ENCODE data around the gene GAB3. TPM values are rescaled to one million over a fixed set of nuclear protein-coding genes. Genes with fewer than 3 reads are reported as not detected.
"Not testable (repeated sequence)": the region's sequence is repeated elsewhere in the genome, so short reads cannot be mapped to it uniquely, and the experiment has no call there.

The GAB3 gene
- total RNA-seq, 1 experiment from 2014 or later, result 0.72 TPM

DNA sequence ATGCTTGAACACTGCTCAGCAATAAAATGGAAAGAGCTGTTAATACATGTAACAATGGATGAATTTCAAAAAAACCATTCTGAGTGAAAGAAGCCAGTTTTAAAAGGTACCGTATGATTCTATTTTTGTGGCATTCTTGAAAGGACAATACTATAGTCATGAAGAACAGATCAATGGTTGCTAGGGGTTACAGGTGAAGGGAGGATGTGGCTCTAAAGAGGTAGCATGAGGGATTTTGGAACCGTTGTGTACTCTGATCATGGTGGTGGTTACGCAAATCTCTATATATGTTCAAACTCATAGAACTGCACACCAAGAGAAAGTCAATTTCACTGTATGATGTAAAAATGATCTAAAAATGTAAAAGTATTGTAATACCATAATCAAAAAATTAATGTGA is 57.5 kb downstream of the GAB3 start:
- Mint-ChIP-seq H3K9me3 (peaks cover 5% of the 10 kb centered on the region; the same call in 1 of the 2 replicates), H3K27me3 (ENCODE audit: low read depth) (no peaks in the 10 kb centered on the region; the same call in 1 of the 2 replicates), H3K4me3 (no peak overlapping the region), H3K36me3 (no peaks in the 10 kb centered on the region), H3K4me1 (peaks cover 3% of the 10 kb centered on the region; the same call in 1 of the 2 replicates), H3K27ac (no peak overlapping the region)
- no peak for DNase-seq (ENCODE audit: low spot score)
- TF ChIP-seq ZMAT4 (CRISPR knock-in tag; IDR thresholded peaks at IDR 0.05) (no peak), CBFB (CRISPR knock-in tag; IDR thresholded peaks at IDR 0.05; ENCODE audit: low read depth) (no peak), EMX1 (CRISPR knock-in tag; IDR thresholded peaks at IDR 0.05) (no peak), ZNF317 (CRISPR knock-in tag; IDR thresholded peaks at IDR 0.05; ENCODE audit: borderline replicate concordance, low read depth) (no peak), TEAD4 (CRISPR knock-in tag; IDR thresholded peaks at IDR 0.05) (no peak), ATF1 (CRISPR knock-in tag; IDR thresholded peaks at IDR 0.05) (no peak), IRF2 (CRISPR knock-in tag; IDR thresholded peaks at IDR 0.05; ENCODE audit: borderline replicate concordance, low read depth) (no peak), ELF4 (CRISPR knock-in tag; IDR thresholded peaks at IDR 0.05; ENCODE audit: low read depth) (no peak), ZNF121 (CRISPR knock-in tag; IDR thresholded peaks at IDR 0.05) (no peak), OVOL2 (CRISPR knock-in tag; IDR thresholded peaks at IDR 0.05; ENCODE audit: borderline replicate concordance) (no peak), PREB (CRISPR knock-in tag; IDR thresholded peaks at IDR 0.05; ENCODE audit: borderline replicate concordance) (no peak), ZNF232 (CRISPR knock-in tag; IDR thresholded peaks at IDR 0.05) (no peak), ZNF396 (CRISPR knock-in tag; IDR thresholded peaks at IDR 0.05; ENCODE audit: borderline replicate concordance) (no peak)
- TF ChIP-seq, protein P1, sequence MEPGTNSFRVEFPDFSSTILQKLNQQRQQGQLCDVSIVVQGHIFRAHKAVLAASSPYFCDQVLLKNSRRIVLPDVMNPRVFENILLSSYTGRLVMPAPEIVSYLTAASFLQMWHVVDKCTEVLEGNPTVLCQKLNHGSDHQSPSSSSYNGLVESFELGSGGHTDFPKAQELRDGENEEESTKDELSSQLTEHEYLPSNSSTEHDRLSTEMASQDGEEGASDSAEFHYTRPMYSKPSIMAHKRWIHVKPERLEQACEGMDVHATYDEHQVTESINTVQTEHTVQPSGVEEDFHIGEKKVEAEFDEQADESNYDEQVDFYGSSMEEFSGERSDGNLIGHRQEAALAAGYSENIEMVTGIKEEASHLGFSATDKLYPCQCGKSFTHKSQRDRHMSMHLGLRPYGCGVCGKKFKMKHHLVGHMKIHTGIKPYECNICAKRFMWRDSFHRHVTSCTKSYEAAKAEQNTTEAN (CRISPR knock-in tag; IDR thresholded peaks at IDR 0.05), result no peak
- TF ChIP-seq, protein P2, sequence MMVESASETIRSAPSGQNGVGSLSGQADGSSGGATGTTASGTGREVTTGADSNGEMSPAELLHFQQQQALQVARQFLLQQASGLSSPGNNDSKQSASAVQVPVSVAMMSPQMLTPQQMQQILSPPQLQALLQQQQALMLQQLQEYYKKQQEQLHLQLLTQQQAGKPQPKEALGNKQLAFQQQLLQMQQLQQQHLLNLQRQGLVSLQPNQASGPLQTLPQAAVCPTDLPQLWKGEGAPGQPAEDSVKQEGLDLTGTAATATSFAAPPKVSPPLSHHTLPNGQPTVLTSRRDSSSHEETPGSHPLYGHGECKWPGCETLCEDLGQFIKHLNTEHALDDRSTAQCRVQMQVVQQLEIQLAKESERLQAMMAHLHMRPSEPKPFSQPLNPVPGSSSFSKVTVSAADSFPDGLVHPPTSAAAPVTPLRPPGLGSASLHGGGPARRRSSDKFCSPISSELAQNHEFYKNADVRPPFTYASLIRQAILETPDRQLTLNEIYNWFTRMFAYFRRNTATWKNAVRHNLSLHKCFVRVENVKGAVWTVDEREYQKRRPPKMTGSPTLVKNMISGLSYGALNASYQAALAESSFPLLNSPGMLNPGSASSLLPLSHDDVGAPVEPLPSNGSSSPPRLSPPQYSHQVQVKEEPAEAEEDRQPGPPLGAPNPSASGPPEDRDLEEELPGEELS (CRISPR knock-in tag; IDR thresholded peaks at IDR 0.05), result no peak
- POLR2A ChIA-PET, result no interaction called here
- CTCF ChIA-PET, result no interaction called here
- ATAC-seq, result no peak

DNA sequence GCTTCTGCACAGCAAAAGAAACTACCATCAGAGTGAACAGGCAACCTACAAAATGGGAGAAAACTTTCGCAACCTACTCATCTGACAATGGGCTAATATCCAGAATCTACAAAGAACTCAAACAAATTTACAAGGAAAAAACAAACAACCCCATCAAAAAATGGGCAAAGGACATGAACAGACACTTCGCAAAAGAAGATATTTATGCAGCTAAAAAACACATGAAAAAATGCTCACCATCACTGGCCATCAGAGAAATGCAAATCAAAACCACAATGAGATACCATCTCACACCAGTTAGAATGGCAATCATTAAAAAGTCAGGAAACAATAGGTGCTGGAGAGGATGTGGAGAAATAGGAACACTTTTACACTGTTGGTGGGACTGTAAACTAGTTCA is 60.4 kb downstream of the GAB3 start:
- peaks cover 11% of the 10 kb centered on the region; the same call in 1 of the 2 replicates for H3K9me3 Mint-ChIP-seq
- H3K27me3 Mint-ChIP-seq (ENCODE audit: low read depth); H3K4me3 Mint-ChIP-seq; H3K27ac Mint-ChIP-seq; H3K36me3 Mint-ChIP-seq; DNase-seq (ENCODE audit: low spot score); ATAC-seq; CTCF ChIA-PET; H3K4me1 Mint-ChIP-seq; POLR2A ChIA-PET: not testable (repeated sequence)

DNA sequence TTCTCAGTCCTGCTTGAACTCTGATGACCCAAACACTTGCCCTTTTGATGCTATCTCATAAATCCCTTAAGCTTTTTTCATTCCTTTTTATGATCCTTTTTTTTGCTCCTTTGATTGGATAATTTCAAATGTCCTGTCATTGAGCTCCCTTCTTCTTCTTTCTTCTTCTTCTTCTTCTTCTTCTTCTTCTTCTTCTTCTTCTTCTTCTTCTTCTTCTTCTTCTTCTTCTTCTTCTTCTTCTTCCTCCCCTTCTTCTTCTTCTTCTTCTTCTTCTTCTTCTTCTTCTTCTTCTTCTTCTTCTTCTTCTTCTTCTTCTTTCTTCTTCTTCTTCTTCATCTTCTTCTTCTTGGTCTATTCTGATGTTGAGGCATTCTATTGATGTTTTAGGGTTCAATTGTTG is 78.8 kb downstream of the GAB3 start:
- POLR2A ChIA-PET; H3K4me3 Mint-ChIP-seq; H3K27ac Mint-ChIP-seq; DNase-seq (ENCODE audit: low spot score); H3K4me1 Mint-ChIP-seq; H3K27me3 Mint-ChIP-seq (ENCODE audit: low read depth); CTCF ChIA-PET; H3K36me3 Mint-ChIP-seq; ATAC-seq: not testable (repeated sequence)
- H3K9me3 Mint-ChIP-seq, result peaks cover 32% of the 10 kb centered on the region

DNA sequence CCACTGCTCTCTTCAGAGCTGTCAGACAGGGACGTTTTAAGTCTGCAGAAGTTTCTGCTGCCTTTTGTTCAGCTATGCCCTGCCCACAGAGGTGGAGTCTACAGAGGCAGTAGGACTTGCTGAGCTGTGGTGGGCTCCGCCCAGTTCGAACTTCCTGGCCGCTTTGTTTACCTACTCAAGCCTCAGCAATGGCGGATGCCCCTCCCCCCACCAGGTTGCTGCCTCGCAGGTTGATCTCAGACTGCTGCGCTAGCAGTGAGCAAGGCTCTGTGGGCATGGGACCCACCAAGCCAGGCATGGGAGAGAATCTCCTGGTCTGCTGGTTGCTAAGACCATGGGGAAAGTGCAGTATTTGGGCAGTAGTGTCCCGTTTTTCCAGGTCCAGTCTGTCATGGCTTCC is 80.0 kb downstream of the GAB3 start:
- DNase-seq (ENCODE audit: low spot score), result peak; percentile 20
- H3K27ac Mint-ChIP-seq; POLR2A ChIA-PET; H3K36me3 Mint-ChIP-seq; ATAC-seq; H3K27me3 Mint-ChIP-seq (ENCODE audit: low read depth); H3K4me1 Mint-ChIP-seq; H3K4me3 Mint-ChIP-seq: not testable (repeated sequence)
- H3K9me3 Mint-ChIP-seq, result peaks cover 33% of the 10 kb centered on the region
- CTCF ChIA-PET, result interaction anchor here (0.6 kb wide), 1 partner anchor 81 kb away, joined by 5 read pairs; no protein-coding TSS in a partner anchor

Data from WTC11 (cell line).